ENCODE measurements around the gene ALK. TPM values are rescaled to one million over a fixed set of nuclear protein-coding genes. Genes with fewer than 3 reads are reported as not detected.

Gene ALK
- total RNA-seq, 4 donors from 2014 or later, result 0.08 to 0.40 (median 0.28) TPM

GRCh38 chr2:29617351-29617750 lies 304.0 kb downstream of the ALK start:
- 78 to 81% methylated on average over 3 of the region's 3 CpGs for WGBS, 2 donors

GRCh38 chr2:29616569-29616968 lies 304.8 kb downstream of the ALK start:
- Histone ChIP-seq H3K4me3 (replicated peaks in 1 of 3) (no peak overlapping the region), H3K27me3 (no peaks in the 10 kb centered on the region), H3K9me3 (no peaks in the 10 kb centered on the region), H3K27ac (no peak overlapping the region), H3K4me1 (peaks cover 5 to 19% of the 10 kb centered on the region in 2 donors), H3K36me3 (no peaks in the 10 kb centered on the region)
- TF ChIP-seq, protein P1, sequence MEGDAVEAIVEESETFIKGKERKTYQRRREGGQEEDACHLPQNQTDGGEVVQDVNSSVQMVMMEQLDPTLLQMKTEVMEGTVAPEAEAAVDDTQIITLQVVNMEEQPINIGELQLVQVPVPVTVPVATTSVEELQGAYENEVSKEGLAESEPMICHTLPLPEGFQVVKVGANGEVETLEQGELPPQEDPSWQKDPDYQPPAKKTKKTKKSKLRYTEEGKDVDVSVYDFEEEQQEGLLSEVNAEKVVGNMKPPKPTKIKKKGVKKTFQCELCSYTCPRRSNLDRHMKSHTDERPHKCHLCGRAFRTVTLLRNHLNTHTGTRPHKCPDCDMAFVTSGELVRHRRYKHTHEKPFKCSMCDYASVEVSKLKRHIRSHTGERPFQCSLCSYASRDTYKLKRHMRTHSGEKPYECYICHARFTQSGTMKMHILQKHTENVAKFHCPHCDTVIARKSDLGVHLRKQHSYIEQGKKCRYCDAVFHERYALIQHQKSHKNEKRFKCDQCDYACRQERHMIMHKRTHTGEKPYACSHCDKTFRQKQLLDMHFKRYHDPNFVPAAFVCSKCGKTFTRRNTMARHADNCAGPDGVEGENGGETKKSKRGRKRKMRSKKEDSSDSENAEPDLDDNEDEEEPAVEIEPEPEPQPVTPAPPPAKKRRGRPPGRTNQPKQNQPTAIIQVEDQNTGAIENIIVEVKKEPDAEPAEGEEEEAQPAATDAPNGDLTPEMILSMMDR (IDR thresholded peaks at IDR 0.05), result no peak
- no peak for TF ChIP-seq POLR2A (IDR thresholded peaks at IDR 0.05)
- 64 to 89% methylated on average over 1 of the region's 1 CpG for WGBS, 2 donors
- intact Hi-C loops (cut with DNase I), result no loop called here
- DNase-seq, result no peak

More at GRCh38 chr2:29617351-29617750, 304.0 kb downstream of the ALK start:
- Histone ChIP-seq H3K27me3 (no peaks in the 10 kb centered on the region), H3K4me1 (peaks cover 5 to 19% of the 10 kb centered on the region in 2 donors), H3K9me3 (no peaks in the 10 kb centered on the region), H3K27ac (no peak overlapping the region), H3K36me3 (no peaks in the 10 kb centered on the region), H3K4me3 (replicated peaks in 1 of 3) (no peak overlapping the region)
- no peak for DNase-seq
- intact Hi-C loops (cut with DNase I), result no loop called here
- no peak for TF ChIP-seq POLR2A (IDR thresholded peaks at IDR 0.05)
- TF ChIP-seq, protein P1 (IDR thresholded peaks at IDR 0.05), result no peak

GRCh38 chr2:29615841-29616240 lies 305.5 kb downstream of the ALK start:
- intact Hi-C loops (cut with DNase I), result no loop called here
- Histone ChIP-seq H3K36me3 (no peaks in the 10 kb centered on the region), H3K4me1 (peaks cover 5 to 19% of the 10 kb centered on the region in 2 donors), H3K27ac (no peak overlapping the region), H3K27me3 (no peaks in the 10 kb centered on the region), H3K4me3 (replicated peaks in 1 of 3) (no peak overlapping the region), H3K9me3 (no peaks in the 10 kb centered on the region)
- TF ChIP-seq, protein P1 (IDR thresholded peaks at IDR 0.05), result no peak
- no peak for TF ChIP-seq POLR2A (IDR thresholded peaks at IDR 0.05)
- WGBS, 2 donors, result 79 to 95% methylated on average over 6 of the region's 6 CpGs
- DNase-seq, result no peak

GRCh38 chr2:29615183-29615582 lies 306.2 kb downstream of the ALK start:
- no peaks in the 10 kb centered on the region for H3K27me3 ChIP-seq
- no peaks in the 10 kb centered on the region for H3K36me3 ChIP-seq
- intact Hi-C loops (cut with DNase I), result no loop called here
- H3K27ac ChIP-seq, result peak overlapping the region in 1 of 3 donors; percentile 43
- no peak overlapping the region for H3K4me3 ChIP-seq (replicated peaks in 1 of 3)
- 69 to 70% methylated on average over 5 of the region's 5 CpGs for WGBS, 2 donors
- DNase-seq, result peak; percentile 21 to 29
- peaks cover 5 to 19% of the 10 kb centered on the region in 2 donors for H3K4me1 ChIP-seq
- TF ChIP-seq, protein P1 (IDR thresholded peaks at IDR 0.05), result no peak
- no peak for TF ChIP-seq POLR2A (IDR thresholded peaks at IDR 0.05)
- no peaks in the 10 kb centered on the region for H3K9me3 ChIP-seq

- WGBS, 2 donors, result 89 to 96% methylated on average over 6 of the region's 6 CpGs
- no peaks in the 10 kb centered on the region for H3K27me3 ChIP-seq
- DNase-seq, result no peak
- intact Hi-C loops (cut with DNase I), result no loop called here
- H3K36me3 ChIP-seq, result no peaks in the 10 kb centered on the region
- no peaks in the 10 kb centered on the region for H3K9me3 ChIP-seq
- TF ChIP-seq, protein P1 (IDR thresholded peaks at IDR 0.05), result no peak
- TF ChIP-seq POLR2A (IDR thresholded peaks at IDR 0.05), result no peak
- H3K4me3 ChIP-seq (replicated peaks in 1 of 3), result no peak overlapping the region
- H3K4me1 ChIP-seq, result peaks cover 5 to 19% of the 10 kb centered on the region in 2 donors
- no peak overlapping the region for H3K27ac ChIP-seq
Observed at GRCh38 chr2:29614295-29614830, 307.0 kb downstream of the ALK start.

Measured in thyroid gland (tissue), 4 donors.